ENCODE data around the gene OSGIN1. TPM values are rescaled to one million over a fixed set of nuclear protein-coding genes. Genes with fewer than 3 reads are reported as not detected.

OSGIN1 gene
- total and polyA plus RNA-seq, 2 donors (not counting 1 experiment from before 2014, with no cell fraction given), result 0.85 to 1.8 TPM

DNA sequence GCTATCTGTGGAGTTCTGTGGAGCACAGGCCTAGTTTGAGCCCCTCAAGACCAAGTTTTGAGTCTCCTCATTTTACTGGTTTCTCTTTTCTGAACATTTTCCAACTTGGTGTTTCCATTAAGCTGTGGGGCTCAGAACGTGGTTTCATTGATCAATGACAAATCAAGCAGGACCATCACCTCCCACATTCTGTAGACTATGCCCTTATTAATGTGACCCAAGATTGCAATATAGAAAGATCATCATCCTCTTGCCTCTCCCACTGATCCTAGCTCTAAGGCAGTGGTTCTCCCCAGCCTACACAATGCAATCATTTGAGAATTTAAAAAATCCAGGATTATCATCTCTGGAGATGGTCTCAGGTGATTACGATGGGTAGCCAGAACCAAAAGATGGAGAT is 15.8 kb upstream of the OSGIN1 start:
- no peak overlapping the region for H3K4me3 Mint-ChIP-seq
- intact Hi-C loops (cut with micrococcal nuclease), result no loop called here

More for the DNA sequence above, 15.8 kb upstream of the OSGIN1 start:
- Histone ChIP-seq H3K9me3 (ENCODE audit: control extremely low read depth in 1 of 3, control insufficient read depth in 2 of 3, insufficient read depth in 1 of 3, low read length in 2 of 3) (no peaks in the 10 kb centered on the region), H3K79me2 (ENCODE audit: control insufficient read depth, insufficient read depth, low read length) (no peaks in the 10 kb centered on the region), H3K27me3 (replicated peaks in 1 of 4; ENCODE audit: control extremely low read depth in 1 of 4, control insufficient read depth in 3 of 4, insufficient read depth in 4 of 4, low read length in 3 of 4) (no peaks in the 10 kb centered on the region), H3K4me3 (ENCODE audit: control extremely low read depth in 1 of 5, extremely low read depth in 1 of 5, insufficient read depth in 1 of 5, low read depth in 2 of 5, low read length in 4 of 5) (no peak overlapping the region), H3K4me1 (ENCODE audit: control insufficient read depth in 2 of 2, insufficient read depth in 2 of 2, low read length in 2 of 2) (no peaks in the 10 kb centered on the region), H3K27ac (ENCODE audit: low read length in 2 of 2) (no peak overlapping the region), H3K36me3 (replicated peaks in 1 of 2; ENCODE audit: control extremely low read depth in 1 of 2, control insufficient read depth in 1 of 2, extremely low read depth in 1 of 2, insufficient read depth in 2 of 2, low read length in 1 of 2) (no peaks in the 10 kb centered on the region), H2AFZ (ENCODE audit: insufficient read depth, low read depth, low read length, poor library complexity, severe bottlenecking) (no peak overlapping the region), H4K20me1 (ENCODE audit: control insufficient read depth, insufficient read depth, low read length, poor library complexity, severe bottlenecking) (no peaks in the 10 kb centered on the region), H3K9ac (ENCODE audit: low read length) (no peak overlapping the region), H3K4me2 (replicated peaks; ENCODE audit: low read depth, low read length, poor library complexity, severe bottlenecking) (no peak overlapping the region)
- Mint-ChIP-seq H3K9me3 (ENCODE audit: insufficient read depth) (no peaks in the 10 kb centered on the region), H3K27me3 (peaks cover 7% of the 10 kb centered on the region), H3K27ac (no peak overlapping the region), H3K4me1 (peaks cover 4% of the 10 kb centered on the region)
- no peak for ATAC-seq (ENCODE audit: low read depth)
- TF ChIP-seq EZH2 (IDR thresholded peaks at IDR 0.05; ENCODE audit: borderline replicate concordance, insufficient read depth, low read depth, low read length, poor library complexity, severe bottlenecking), result no peak
- TF ChIP-seq, protein P1, sequence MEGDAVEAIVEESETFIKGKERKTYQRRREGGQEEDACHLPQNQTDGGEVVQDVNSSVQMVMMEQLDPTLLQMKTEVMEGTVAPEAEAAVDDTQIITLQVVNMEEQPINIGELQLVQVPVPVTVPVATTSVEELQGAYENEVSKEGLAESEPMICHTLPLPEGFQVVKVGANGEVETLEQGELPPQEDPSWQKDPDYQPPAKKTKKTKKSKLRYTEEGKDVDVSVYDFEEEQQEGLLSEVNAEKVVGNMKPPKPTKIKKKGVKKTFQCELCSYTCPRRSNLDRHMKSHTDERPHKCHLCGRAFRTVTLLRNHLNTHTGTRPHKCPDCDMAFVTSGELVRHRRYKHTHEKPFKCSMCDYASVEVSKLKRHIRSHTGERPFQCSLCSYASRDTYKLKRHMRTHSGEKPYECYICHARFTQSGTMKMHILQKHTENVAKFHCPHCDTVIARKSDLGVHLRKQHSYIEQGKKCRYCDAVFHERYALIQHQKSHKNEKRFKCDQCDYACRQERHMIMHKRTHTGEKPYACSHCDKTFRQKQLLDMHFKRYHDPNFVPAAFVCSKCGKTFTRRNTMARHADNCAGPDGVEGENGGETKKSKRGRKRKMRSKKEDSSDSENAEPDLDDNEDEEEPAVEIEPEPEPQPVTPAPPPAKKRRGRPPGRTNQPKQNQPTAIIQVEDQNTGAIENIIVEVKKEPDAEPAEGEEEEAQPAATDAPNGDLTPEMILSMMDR (IDR thresholded peaks at IDR 0.05), result no peak
- DNase-seq, result no peak
- CTCF ChIA-PET, result interaction anchor here (3.5 kb wide), 1 partner anchor 10 kb away, joined by 14 read pairs; no protein-coding TSS in a partner anchor
- POLR2A ChIA-PET, result no interaction called here
- 100% methylated on average over 2 of the region's 2 CpGs for WGBS (ENCODE audit: insufficient coverage)

All from B cell (primary cell).